Colonic mucosa (tissue), 4 donors: ENCODE data around the gene TCF7L2. TPM values are rescaled to one million over a fixed set of nuclear protein-coding genes. Genes with fewer than 3 reads are reported as not detected.

Experiments used
- DNase-seq: peaks from one replicate; pipeline ENCODE4 v3.0.0-alpha.2; 2020
- H3K27ac ChIP-seq: fragments of 200-600 bp; one replicate; pipeline ENCODE4 v1.8.0; 2021
- H3K27me3 ChIP-seq: fragments of 200-600 bp; one replicate; pipeline ENCODE4 v1.8.0; 2021
- H3K36me3 ChIP-seq: fragments of 200-600 bp; one replicate; pipeline ENCODE4 v1.8.0; 2021
- H3K4me1 ChIP-seq: fragments of 200-600 bp; one replicate; pipeline ENCODE4 v1.8.0; 2021; ENCODE audit warnings: mild to moderate bottlenecking
- H3K4me3 ChIP-seq: fragments of 200-600 bp; one replicate; pipeline ENCODE4 v1.8.0; 2021
- H3K9ac ChIP-seq, 2 donors: one replicate each; pipeline ENCODE4 v1.7.0; 2013; ENCODE audit warnings: control low read depth in 2 of 2, low read depth in 2 of 2, low read length in 2 of 2
- H3K9me3 ChIP-seq: fragments of 200-600 bp; one replicate; pipeline ENCODE4 v1.8.0; 2021
- CTCF ChIP-seq: fragments of 200-600 bp; IDR thresholded peaks from one replicate; pipeline ENCODE4 v1.8.0; 2022; ENCODE audit warnings: antibody characterized with exemption, mild to moderate bottlenecking
- intact Hi-C: fragments of 100-400 bp; cut with DNase I; formaldehyde crosslinking; loops from one replicate; pipeline ENCODE4 v1.14.1; 2022
- total RNA-seq, 2 donors: library from RNA; stranded (reverse); fragmentation: NEBNext Ultra II Directional in 1 of 2; extraction: Animal tissue kit (Norgen Biotek cat#: 25700) in 1 of 2; gene quantifications; one replicate each; pipeline ENCODE4 v1.2.1, GENCODE V29; 2021
- donor health status: healthy.
- donor health status: DM: no; HTN: no; CAD: no.
- donor health status: DM: no; HTN: no; CAD: no.

TCF7L2 gene
- total RNA-seq, 2 donors from 2014 or later, result 65.1 to 98.9 TPM

GRCh38 chr10:112952282-112953173 is 2.5 kb downstream of the TCF7L2 start:
- Histone ChIP-seq H3K27ac (peak overlapping the region; percentile 96), H3K4me3 (peak overlapping the region; percentile 59), H3K4me1 (peaks cover 9% of the 10 kb centered on the region), H3K9me3 (no peaks in the 10 kb centered on the region), H3K9ac (peak overlapping the region; percentile 90 to 96), H3K27me3 (no peaks in the 10 kb centered on the region), H3K36me3 (no peaks in the 10 kb centered on the region)
- intact Hi-C loops, result loop anchor here (10.0 kb wide), 1 partner anchor 142 kb away; no protein-coding TSS in a partner anchor
- no peak for DNase-seq
- no peak for TF ChIP-seq CTCF

GRCh38 chr10:112953174-112954159 is 3.4 kb downstream of the TCF7L2 start:
- no peak for TF ChIP-seq CTCF
- H3K36me3 ChIP-seq, result no peaks in the 10 kb centered on the region
- H3K27me3 ChIP-seq, result no peaks in the 10 kb centered on the region
- H3K9me3 ChIP-seq, result no peaks in the 10 kb centered on the region
- peak; percentile 51 for DNase-seq
- H3K27ac ChIP-seq, result peak overlapping the region; percentile 96
- intact Hi-C loops, result loop anchor here (10.0 kb wide), 1 partner anchor 141 kb away; no protein-coding TSS in a partner anchor
- H3K4me3 ChIP-seq, result peak overlapping the region; percentile 59
- H3K9ac ChIP-seq, result peak overlapping the region; percentile 90 to 96
- H3K4me1 ChIP-seq, result peaks cover 15% of the 10 kb centered on the region

DNA sequence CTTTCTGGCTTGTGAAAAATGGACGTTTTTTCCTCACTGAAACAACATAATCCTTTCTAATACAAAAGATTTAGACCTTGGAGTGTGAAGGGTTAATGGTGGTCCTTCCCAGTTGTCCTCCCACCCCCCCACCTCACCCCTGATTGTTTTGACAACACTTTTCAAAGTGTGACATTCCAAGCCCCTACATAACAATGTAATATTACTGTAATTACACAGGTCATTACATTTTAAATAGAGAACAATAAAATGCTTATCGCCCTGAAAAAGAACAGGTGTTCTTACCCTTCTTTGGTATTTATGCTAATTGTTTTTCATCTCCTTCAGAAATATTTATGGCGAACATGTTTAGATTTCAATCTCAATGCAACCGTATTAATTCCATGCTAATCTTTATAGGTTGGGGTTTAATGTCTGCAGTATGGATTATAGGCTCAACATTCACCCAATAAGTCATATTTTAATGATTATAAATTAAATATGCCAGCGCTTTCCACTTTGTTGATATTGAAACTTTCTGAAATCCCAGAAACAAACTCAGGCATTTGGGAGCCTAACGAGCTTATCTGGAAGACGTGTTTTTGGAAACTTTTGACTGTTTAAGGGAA is 5.0 kb downstream of the TCF7L2 start:
- no peak for DNase-seq
- Histone ChIP-seq H3K36me3 (no peaks in the 10 kb centered on the region), H3K9me3 (no peaks in the 10 kb centered on the region), H3K9ac (peak overlapping the region in 1 of 2 donors; percentile 59), H3K4me1 (peaks cover 17% of the 10 kb centered on the region), H3K27me3 (no peaks in the 10 kb centered on the region), H3K4me3 (peak overlapping the region; percentile 59), H3K27ac (peak overlapping the region; percentile 79)
- intact Hi-C loops, result loop anchor here (10.0 kb wide), 1 partner anchor 140 kb away; no protein-coding TSS in a partner anchor
- no peak for TF ChIP-seq CTCF

- Histone ChIP-seq H3K4me3 (peak overlapping the region; percentile 59), H3K9ac (peak overlapping the region; percentile 45 to 59), H3K36me3 (no peaks in the 10 kb centered on the region), H3K9me3 (no peaks in the 10 kb centered on the region), H3K4me1 (peaks cover 18% of the 10 kb centered on the region), H3K27me3 (no peaks in the 10 kb centered on the region), H3K27ac (peak overlapping the region; percentile 79)
- no peak for TF ChIP-seq CTCF
- intact Hi-C loops, result loop anchor here (10.0 kb wide), 1 partner anchor 139 kb away; no protein-coding TSS in a partner anchor
- DNase-seq, result peak; percentile 44
These were observed 5.8 kb downstream of the TCF7L2 start for GRCh38 chr10:112955582-112956421.
